Measurements from ENCODE around the gene IL17RA. TPM values are rescaled to one million over a fixed set of nuclear protein-coding genes. Genes with fewer than 3 reads are reported as not detected.
A peak's percentile ranks its signal among the peaks of the same experiment; 100 is the strongest.

Gene IL17RA
- total RNA-seq, 1 donor from 2014 or later = 2.1 TPM

DNA sequence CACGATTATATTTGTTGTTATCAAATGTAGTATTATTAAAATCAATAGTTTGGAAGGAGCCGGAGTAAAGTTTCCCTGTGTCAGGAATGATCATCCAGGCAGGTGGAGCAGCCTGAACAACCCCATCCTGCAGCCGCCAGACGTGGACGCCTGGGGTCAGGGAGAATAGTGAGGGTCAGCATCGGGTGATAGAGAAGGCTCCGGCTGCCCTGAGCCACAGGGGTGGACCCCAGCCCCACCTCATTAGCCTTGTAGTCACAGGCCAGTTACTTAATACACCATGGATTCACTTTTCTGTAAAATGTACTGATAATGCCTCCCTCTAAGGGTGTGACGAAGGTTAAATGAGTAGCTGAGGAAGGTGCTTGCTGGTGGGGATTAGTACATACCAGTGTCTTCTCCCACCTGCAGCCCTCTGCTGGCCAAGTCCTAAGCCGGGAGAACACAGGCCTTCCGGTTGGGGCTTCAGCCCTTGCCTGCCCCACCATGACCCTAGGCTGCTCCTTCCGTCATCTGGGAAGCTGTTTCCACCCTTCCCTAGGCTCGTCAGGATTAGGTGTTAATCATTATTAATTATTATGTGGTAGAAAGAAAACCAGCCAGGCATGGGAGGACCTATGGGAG is 21.5 kb downstream of the IL17RA start:
- no peak for DNase-seq (ENCODE audit: low read depth in 2 of 2)

DNA sequence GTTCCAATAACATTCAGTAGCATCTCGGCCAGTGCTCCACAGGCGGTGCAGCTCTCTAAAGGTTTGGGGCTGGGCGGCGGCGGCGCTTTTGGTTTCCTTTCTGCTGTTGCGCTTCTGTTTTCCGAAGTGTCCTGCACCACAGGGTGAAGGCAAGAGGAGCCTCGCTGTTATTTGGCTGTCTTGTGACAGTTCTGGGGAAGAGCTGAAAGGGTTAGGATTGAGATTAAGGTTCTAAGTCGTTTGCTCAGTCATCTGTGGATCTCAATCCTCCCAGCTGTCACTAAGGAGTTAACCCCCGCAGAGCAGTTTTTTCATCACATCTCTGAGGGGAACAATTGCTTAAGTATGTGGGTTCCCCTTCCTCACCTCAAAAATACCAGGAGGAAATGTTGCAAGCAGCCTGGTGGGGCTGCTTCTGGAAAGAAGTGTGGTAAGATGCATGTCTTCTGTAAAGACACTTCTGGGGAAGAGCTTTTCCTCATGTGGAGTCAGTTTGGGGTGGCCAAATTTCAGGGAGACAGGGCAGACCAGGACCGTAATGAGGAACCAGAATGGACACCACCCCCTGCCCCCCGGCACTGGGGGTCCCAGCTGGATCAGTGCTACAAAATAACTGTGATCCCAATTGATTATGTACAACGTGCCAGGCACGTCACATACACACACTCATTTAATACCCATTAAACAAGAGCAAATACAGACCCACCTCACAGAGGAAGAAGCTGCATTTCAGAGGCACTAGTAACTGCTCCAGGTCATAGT is 22.2 kb downstream of the IL17RA start:
- DNase-seq (ENCODE audit: low read depth in 2 of 2) = no peak

DNA sequence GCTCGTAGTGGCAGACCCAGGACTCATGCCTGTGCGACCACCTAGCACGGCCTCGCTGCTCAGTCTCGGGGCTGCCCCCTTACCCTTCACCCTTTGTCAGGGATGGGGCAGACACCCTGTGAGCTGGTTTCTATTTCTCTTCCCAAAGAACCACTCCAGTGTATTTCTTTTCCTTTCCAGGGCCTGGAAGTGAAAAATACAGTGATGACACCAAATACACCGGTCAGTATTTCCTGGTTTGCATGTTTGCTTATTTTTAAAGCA is 22.7 kb downstream of the IL17RA start:
- no peak for DNase-seq (ENCODE audit: low read depth in 2 of 2)

DNA sequence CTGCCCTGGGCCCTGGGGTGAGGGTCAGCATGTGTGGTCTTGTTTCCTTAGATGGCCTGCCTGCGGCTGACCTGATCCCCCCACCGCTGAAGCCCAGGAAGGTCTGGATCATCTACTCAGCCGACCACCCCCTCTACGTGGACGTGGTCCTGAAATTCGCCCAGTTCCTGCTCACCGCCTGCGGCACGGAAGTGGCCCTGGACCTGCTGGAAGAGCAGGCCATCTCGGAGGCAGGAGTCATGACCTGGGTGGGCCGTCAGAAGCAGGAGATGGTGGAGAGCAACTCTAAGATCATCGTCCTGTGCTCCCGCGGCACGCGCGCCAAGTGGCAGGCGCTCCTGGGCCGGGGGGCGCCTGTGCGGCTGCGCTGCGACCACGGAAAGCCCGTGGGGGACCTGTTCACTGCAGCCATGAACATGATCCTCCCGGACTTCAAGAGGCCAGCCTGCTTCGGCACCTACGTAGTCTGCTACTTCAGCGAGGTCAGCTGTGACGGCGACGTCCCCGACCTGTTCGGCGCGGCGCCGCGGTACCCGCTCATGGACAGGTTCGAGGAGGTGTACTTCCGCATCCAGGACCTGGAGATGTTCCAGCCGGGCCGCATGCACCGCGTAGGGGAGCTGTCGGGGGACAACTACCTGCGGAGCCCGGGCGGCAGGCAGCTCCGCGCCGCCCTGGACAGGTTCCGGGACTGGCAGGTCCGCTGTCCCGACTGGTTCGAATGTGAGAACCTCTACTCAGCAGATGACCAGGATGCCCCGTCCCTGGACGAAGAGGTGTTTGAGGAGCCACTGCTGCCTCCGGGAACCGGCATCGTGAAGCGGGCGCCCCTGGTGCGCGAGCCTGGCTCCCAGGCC is 23.7 kb downstream of the IL17RA start:
- no peak for DNase-seq (ENCODE audit: low read depth in 2 of 2)

DNA sequence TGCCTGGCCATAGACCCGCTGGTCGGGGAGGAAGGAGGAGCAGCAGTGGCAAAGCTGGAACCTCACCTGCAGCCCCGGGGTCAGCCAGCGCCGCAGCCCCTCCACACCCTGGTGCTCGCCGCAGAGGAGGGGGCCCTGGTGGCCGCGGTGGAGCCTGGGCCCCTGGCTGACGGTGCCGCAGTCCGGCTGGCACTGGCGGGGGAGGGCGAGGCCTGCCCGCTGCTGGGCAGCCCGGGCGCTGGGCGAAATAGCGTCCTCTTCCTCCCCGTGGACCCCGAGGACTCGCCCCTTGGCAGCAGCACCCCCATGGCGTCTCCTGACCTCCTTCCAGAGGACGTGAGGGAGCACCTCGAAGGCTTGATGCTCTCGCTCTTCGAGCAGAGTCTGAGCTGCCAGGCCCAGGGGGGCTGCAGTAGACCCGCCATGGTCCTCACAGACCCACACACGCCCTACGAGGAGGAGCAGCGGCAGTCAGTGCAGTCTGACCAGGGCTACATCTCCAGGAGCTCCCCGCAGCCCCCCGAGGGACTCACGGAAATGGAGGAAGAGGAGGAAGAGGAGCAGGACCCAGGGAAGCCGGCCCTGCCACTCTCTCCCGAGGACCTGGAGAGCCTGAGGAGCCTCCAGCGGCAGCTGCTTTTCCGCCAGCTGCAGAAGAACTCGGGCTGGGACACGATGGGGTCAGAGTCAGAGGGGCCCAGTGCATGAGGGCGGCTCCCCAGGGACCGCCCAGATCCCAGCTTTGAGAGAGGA is 24.5 kb downstream of the IL17RA start:
- DNase-seq (ENCODE audit: low read depth in 2 of 2) = no peak

DNA sequence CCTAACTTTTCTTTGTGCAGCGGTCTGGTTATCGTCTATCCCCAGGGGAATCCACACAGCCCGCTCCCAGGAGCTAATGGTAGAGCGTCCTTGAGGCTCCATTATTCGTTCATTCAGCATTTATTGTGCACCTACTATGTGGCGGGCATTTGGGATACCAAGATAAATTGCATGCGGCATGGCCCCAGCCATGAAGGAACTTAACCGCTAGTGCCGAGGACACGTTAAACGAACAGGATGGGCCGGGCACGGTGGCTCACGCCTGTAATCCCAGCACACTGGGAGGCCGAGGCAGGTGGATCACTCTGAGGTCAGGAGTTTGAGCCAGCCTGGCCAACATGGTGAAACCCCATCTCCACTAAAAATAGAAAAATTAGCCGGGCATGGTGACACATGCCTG is 25.2 kb downstream of the IL17RA start:
- no peak for DNase-seq (ENCODE audit: low read depth in 2 of 2)

DNA sequence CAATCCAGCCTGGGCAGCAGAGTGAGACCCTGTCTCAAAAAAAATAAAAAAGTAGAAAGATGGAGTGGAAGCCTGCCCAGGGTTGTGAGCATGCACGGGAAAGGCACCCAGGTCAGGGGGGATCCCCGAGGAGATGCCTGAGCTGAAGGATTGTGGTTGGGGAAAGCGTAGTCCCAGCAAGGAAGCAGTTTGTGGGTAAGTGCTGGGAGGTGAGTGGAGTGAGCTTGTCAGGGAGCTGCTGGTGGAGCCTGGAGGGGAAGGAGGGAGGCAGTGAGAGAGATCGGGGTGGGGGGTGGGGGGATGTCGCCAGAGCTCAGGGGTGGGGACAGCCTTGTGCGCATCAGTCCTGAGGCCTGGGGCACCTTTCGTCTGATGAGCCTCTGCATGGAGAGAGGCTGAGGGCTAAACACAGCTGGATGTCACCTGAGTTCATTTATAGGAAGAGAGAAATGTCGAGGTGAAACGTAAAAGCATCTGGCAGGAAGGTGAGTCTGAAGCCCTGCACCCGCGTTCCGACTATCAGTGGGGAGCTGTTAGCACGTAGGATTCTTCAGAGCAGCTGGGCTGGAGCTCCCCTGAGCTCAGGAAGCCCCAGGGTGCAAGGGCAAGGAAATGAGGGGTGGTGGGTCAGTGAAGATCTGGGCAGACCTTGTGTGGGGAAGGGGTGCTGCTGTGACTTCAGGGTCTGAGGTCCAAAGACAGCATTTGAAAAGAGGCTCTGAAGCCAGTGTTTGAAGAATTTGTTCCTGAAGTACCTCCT is 26.2 kb downstream of the IL17RA start:
- DNase-seq (ENCODE audit: low read depth in 2 of 2) = no peak

DNA sequence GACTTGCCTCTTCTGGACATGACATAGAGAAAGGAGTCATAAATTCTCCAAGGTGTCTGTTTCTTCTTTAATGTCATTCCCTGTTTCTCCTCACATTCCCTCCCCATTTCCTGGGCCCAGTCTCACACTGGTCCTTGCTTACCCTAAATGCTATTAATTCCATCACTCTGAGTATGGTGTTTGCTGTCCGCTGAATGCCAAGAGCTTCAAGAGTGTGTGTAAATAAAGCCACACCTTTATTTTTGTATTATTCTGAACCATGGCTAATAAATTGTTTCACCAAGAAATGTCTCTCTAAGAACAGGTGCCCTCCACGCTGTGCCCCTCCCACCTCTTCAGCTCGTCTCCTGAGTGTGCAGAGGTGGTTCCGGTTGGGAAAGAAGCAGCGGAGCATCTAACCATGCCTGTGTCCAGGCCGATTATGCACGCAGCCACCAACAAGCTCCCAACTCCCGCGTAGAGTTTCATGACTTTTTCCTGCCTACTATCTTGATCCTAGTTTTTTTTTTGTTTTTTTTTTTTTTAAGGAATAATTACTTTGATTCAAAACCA is 27.8 kb downstream of the IL17RA start:
- DNase-seq (ENCODE audit: low read depth in 2 of 2) = no peak

DNA sequence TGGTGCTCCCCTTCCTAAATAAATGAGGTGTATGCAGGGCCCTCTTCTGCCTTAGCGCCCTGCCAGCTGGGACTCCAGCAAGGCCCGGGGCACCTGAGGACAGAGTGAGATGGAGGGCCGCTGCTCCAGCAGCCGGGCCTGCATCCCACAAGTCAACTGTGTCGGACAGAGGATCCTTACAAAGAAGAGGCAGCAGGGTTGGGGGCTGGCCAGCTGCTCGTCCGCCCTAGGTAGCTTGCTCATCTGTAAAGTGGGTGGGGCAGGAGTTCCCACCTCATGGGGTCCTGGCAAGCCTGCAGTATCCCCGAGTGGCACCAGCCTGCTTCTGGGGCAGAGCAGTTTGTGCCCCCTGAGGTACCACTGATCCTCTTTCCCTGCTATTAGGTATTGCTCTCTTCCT is 28.8 kb downstream of the IL17RA start:
- DNase-seq (ENCODE audit: low read depth in 2 of 2) = no peak

DNA sequence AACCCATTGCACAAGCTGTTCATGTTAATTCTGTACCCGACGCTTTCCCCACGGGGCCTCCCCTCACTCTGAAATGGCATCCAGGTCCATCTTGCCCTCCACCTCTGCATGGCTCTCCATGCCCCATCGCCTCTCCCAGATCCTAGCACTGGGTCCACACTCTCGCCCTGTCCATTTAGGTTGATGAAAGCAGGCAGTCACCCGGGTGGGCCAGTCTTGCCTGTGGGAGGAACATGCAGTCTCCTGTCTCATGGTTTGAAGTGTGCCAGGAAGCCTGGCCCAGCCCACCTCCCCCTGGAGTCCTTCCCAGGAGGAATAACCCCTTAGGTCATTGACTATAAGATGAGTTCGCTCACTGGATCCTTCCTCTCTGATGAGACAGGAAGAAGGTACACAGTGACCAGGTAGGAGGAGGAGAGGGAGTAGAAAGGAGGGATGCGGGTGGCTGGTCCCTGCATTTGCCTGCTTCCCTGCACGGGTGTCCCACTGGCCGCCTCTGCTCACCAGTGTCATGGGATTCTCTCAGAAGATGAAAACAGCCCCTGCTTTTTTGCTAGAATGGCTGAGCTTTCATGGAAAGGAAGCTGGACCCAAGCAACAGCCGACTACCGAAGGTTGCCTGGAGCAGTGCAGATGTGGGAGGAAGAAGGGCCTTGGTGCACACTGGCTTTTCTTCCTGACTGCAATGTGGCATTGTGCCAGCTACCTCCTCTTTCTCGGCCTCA is 29.5 kb downstream of the IL17RA start:
- DNase-seq (ENCODE audit: low read depth in 2 of 2) = no peak

DNA sequence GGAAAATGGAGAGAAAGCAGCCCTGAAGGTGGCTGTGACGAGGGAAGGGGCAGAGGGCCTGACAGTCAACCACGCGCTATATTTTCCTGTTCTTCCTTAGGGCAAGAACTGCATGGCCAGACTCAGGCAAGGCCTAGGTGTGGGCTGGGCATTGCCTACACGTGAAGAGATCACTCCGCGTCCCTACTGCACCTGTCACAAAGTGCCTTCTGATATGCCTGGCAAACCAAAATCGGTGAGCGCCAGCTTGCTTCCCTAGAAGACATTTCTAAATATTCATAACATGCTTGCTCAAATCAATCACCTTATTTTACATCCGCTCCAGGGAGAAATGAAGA is 30.1 kb downstream of the IL17RA start:
- DNase-seq (ENCODE audit: low read depth in 2 of 2) = no peak

DNA sequence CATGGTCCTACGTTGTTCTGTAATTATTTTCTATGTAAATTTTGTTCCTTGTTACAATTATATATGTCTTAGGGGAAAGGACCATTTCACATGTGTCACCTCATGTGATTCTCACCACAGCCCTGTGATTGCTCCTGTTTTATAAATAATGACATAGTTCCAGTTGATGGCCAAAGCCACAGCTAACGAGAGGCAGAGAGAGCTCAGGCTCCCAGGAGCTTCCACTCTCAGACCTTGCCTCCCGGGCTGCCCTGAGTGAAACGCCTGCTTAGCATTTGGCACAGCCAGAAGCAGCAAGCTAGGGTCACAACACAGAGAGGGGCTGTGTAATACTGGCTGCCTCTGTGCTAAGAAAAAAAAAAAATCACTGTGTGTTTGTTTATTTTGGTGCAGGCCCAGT is 30.4 kb downstream of the IL17RA start:
- DNase-seq (ENCODE audit: low read depth in 2 of 2) = no peak

DNA sequence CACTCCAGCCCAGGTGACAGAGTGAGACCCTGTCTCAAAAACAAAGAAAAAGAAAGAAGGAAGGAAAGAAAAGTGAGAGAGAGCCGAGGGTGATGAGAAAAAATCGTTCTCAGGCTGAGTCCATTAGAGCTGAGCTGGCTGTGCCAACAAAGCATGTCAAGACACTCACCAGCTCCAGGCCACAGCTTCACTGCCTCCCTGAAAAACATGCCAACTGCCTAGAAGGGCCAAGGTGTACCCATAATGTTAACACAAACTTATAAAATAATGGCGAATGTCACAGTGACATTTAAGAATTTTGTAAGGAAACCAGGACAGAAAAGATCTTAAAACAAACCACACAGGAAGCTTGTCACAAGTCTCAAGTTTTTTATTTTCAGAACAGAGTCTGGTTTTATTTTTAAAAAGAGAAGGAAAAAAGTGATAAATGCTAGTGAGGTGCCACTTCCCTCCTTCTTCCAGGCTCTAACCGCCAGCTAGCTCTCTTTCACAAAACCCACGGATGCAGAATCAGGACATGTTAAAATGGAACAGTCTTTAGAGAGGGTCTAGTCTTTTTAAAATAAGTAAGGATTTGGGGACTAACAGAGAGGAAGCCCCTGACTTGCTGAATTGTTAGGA is 31.3 kb downstream of the IL17RA start:
- no peak for DNase-seq (ENCODE audit: low read depth in 2 of 2)

DNA sequence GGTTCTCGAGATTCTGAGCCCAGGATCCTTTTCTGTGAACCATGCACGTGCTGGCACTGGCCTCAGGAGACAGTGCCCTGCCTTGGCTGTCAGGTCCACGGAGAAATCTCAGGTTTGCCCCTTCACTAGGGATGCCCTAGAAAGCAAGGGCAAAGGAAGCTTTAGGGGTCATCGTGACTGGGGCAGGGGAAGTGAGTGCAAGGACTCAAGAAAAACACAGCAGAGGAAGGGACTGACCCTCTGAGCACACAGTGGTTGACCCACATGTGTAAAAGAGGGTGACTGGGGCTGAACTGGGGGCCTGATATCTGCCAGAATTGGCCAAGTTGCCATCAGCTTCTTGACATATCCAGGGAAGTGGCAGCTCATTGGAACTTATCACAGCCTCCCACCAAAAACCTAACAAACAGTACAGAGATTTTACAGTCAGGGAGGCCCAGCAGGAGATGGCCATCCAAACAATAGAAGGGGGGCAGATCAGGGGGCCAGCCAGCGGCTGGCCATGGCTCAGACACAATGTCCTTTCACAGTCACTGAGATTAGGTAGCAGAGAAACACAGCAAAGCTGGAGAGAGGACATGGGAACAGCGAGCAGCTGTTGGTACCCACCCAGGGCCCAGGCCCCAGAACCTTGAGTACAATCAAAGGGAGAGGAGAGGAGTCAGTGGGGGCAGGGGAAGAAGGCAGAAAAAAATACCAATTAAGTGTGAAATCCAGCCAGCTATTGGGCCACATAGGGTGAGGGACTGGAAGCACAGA is 32.0 kb downstream of the IL17RA start:
- no peak for DNase-seq (ENCODE audit: low read depth in 2 of 2)

DNA sequence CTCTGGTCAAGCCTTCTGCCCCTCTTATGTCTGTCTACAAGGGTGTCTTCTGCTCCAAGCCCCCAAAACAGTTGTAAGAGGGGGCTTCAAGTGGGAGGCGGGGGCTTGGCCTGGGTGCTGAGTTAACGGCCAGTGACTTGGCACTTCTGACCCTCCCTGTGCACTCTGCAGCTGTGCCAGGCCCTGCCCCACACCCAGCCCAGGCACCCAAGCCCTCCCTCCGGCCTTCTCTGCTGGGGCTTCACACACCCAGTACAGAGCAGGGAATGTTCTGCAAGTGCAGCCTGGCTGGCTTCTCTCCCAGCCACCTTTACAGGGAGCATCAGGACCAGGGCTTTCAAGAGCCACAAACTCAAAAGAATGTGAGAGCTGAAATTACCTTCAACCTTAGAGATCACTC is 32.6 kb downstream of the IL17RA start:
- DNase-seq (ENCODE audit: low read depth in 2 of 2) = no peak

DNA sequence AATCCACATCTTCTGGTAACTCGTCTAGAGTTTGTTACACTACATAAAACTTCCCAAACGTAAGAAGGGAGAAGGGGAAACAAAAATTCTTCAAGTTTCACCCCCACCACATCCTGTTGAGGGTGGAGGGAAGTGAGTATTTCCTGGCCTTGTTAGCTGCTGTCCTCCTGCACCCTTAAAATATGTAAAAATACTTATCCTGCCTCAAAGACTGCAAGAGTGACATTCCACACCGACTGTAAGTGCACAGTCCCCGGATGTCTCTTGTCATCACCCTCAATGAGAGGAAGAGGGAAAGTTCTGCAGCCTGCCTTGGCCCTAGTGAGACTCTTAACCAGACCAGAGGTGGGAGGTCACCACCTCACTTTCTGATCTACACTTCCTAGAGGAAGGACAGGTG is 33.1 kb downstream of the IL17RA start:
- DNase-seq (ENCODE audit: low read depth in 2 of 2) = no peak

DNA sequence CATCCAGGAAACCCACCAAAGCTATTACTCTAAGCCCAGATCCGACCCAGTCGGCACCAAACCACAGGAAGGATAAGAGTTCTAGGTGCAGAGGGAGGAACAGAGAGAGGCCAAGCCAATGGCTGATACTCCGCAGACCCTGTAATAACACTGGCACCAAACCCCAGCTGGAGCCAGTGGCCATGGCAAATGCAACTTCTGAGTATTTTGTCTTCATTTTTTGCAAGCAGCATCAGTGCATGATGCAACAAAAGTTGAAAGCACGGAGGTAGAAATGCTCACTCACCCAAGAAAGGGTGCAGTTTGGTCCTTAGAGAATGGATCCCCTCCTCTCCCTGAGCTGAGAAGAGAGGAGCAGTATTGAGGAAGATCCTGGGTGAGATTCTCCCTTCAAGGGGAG is 33.5 kb downstream of the IL17RA start:
- no peak for DNase-seq (ENCODE audit: low read depth in 2 of 2)

DNA sequence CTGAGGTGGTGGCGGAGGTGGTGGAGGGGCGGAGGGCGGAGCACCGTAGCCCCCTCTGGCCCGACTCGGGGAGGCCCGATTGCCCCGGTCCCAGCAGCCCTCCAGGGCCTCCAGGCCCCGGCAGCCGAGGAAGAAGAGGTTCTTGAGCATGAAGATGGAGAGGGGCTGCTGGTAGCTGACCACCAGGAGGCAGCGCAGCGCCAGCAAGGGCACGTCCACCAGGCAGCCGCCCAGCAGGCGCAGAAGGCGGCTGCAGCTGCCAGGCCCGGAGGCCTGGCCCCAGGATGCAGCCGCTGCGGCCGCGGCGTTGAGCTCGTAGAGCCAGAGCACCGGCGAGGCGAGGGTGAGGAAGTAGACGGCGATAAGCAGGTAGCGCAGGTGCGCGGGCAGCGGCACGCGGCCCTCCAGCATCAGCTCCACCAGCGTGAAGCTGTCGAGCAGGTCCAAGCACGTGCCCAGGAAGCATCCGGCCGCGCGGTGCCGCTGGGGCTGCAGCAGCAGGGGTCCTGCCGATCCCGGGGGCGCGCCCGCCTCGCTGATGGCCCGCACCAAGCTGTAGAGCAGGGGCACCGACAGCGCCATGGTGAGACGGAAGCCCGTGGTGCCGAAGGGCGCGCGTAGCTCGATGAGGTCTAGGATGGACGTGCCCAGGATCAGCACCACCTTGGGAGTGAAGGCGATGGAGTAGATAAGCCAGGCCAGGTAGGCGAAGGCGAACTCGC is 34.8 kb downstream of the IL17RA start:
- peak in 1 of 2 donors; percentile 13 for DNase-seq (ENCODE audit: low read depth in 2 of 2)

DNA sequence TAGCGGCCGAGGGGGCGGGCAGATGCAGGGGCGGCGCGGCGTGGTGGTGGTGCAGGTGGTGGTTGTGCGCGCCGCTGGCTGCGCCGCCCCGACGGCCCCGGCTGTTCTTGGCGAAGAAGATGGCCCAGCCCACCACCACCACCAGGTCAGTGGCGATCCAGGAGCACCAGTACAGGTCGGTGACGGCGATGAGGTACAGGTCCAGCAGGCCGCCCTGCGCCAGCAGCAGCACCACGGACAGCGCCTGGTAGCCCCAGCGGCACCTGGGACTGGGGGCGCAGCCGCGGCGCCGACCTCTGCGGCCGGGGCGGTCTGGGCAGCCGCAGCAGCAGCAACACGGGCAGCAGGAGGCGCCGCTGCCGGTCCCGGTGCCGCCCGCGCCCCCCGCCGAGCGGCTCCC is 35.5 kb downstream of the IL17RA start:
- peak; percentile 14 to 68 for DNase-seq (ENCODE audit: low read depth in 2 of 2)
